ENCODE measurements around the gene YIPF4. TPM values are rescaled to one million over a fixed set of nuclear protein-coding genes. Genes with fewer than 3 reads are reported as not detected.

The YIPF4 gene
- total RNA-seq, 1 donor from 2014 or later = 29.0 TPM

DNA sequence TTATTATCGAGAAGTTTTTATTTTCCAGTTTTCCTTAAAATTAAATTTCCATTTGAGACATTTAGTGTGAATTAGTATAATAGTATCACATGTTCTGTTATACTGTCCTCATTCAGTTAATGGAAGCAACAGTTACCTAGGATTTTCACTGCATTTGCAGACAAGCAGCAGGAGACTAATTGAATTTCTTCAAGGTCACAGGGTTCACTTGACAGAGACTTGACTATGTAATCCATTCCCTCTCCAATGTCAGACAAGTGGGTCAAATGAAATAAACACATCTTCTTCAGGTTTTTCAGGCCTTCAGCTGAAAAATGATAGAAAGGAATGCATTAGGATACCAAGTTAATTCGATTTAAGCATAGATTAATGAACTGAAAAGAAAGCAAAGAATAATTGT, 39.7 kb upstream of the YIPF4 start:
- no peak overlapping the region for H2AFZ ChIP-seq (replicated peaks)
- H3K4me2 ChIP-seq = no peak overlapping the region
- H3K4me1 ChIP-seq = no peaks in the 10 kb centered on the region
- H3K9ac ChIP-seq = no peak overlapping the region
- TF ChIP-seq, protein P1, sequence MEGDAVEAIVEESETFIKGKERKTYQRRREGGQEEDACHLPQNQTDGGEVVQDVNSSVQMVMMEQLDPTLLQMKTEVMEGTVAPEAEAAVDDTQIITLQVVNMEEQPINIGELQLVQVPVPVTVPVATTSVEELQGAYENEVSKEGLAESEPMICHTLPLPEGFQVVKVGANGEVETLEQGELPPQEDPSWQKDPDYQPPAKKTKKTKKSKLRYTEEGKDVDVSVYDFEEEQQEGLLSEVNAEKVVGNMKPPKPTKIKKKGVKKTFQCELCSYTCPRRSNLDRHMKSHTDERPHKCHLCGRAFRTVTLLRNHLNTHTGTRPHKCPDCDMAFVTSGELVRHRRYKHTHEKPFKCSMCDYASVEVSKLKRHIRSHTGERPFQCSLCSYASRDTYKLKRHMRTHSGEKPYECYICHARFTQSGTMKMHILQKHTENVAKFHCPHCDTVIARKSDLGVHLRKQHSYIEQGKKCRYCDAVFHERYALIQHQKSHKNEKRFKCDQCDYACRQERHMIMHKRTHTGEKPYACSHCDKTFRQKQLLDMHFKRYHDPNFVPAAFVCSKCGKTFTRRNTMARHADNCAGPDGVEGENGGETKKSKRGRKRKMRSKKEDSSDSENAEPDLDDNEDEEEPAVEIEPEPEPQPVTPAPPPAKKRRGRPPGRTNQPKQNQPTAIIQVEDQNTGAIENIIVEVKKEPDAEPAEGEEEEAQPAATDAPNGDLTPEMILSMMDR (IDR thresholded peaks at IDR 0.05) = no peak
- TF ChIP-seq EZH2 (IDR thresholded peaks at IDR 0.05) (no peak), EZH2phosphoT487 (IDR thresholded peaks at IDR 0.05) (no peak)
- H3K9me3 ChIP-seq (ENCODE audit: low read depth) = no peaks in the 10 kb centered on the region
- H3K79me2 ChIP-seq (ENCODE audit: low read depth) = no peaks in the 10 kb centered on the region
- H3K27ac Mint-ChIP-seq = no peak overlapping the region
- H3K4me3 ChIP-seq = no peak overlapping the region
- no peaks in the 10 kb centered on the region for H3K27me3 ChIP-seq
- DNase-seq (ENCODE audit: low spot score) = no peak
- H4K20me1 ChIP-seq (ENCODE audit: low read depth) = no peaks in the 10 kb centered on the region
- H3F3A ChIP-seq (ENCODE audit: low read depth) = no peaks in the 10 kb centered on the region
- H3K9me3 Mint-ChIP-seq = no peaks in the 10 kb centered on the region
- H3K4me3 Mint-ChIP-seq = peak overlapping the region; percentile 15
- H3K36me3 Mint-ChIP-seq = peaks cover 2% of the 10 kb centered on the region
- no peaks in the 10 kb centered on the region for H3K27me3 Mint-ChIP-seq (ENCODE audit: insufficient read depth, low read depth)
- no peaks in the 10 kb centered on the region for H3K36me3 ChIP-seq
- peaks cover 20% of the 10 kb centered on the region for H3K4me1 Mint-ChIP-seq
- H3K27ac ChIP-seq = no peak overlapping the region

GRCh38 chr2:32242331-32242730, 35.4 kb upstream of the YIPF4 start:
- Mint-ChIP-seq H3K27ac (no peak overlapping the region), H3K4me1 (peaks cover 15% of the 10 kb centered on the region), H3K36me3 (no peaks in the 10 kb centered on the region), H3K9me3 (no peaks in the 10 kb centered on the region), H3K4me3 (no peak overlapping the region), H3K27me3 (ENCODE audit: insufficient read depth, low read depth) (no peaks in the 10 kb centered on the region)
- TF ChIP-seq EZH2phosphoT487 (IDR thresholded peaks at IDR 0.05) = no peak
- TF ChIP-seq, protein P1 (IDR thresholded peaks at IDR 0.05) = no peak
- TF ChIP-seq EZH2 (IDR thresholded peaks at IDR 0.05) = no peak
- Histone ChIP-seq H3K27ac (no peak overlapping the region), H3F3A (ENCODE audit: low read depth) (no peaks in the 10 kb centered on the region), H3K9me3 (ENCODE audit: low read depth) (no peaks in the 10 kb centered on the region), H3K4me2 (no peak overlapping the region), H3K27me3 (no peaks in the 10 kb centered on the region), H3K4me3 (no peak overlapping the region), H3K36me3 (no peaks in the 10 kb centered on the region), H2AFZ (replicated peaks) (no peak overlapping the region), H4K20me1 (ENCODE audit: low read depth) (no peaks in the 10 kb centered on the region), H3K9ac (no peak overlapping the region), H3K4me1 (no peaks in the 10 kb centered on the region), H3K79me2 (ENCODE audit: low read depth) (no peaks in the 10 kb centered on the region)
- DNase-seq (ENCODE audit: low spot score) = no peak

GRCh38 chr2:32246911-32247310, 30.8 kb upstream of the YIPF4 start:
- Histone ChIP-seq H3K4me2 (no peak overlapping the region), H2AFZ (replicated peaks) (no peak overlapping the region), H3K27ac (no peak overlapping the region), H3K4me1 (no peaks in the 10 kb centered on the region), H3F3A (ENCODE audit: low read depth) (no peaks in the 10 kb centered on the region), H3K79me2 (ENCODE audit: low read depth) (no peaks in the 10 kb centered on the region), H3K36me3 (no peaks in the 10 kb centered on the region), H3K9me3 (ENCODE audit: low read depth) (no peaks in the 10 kb centered on the region), H4K20me1 (ENCODE audit: low read depth) (no peaks in the 10 kb centered on the region), H3K4me3 (no peak overlapping the region), H3K9ac (no peak overlapping the region), H3K27me3 (no peaks in the 10 kb centered on the region)
- no peak overlapping the region for H3K4me3 Mint-ChIP-seq
- no peaks in the 10 kb centered on the region for H3K27me3 Mint-ChIP-seq (ENCODE audit: insufficient read depth, low read depth)
- no peak overlapping the region for H3K27ac Mint-ChIP-seq
- H3K4me1 Mint-ChIP-seq = no peaks in the 10 kb centered on the region
- H3K36me3 Mint-ChIP-seq = no peaks in the 10 kb centered on the region
- no peak for DNase-seq (ENCODE audit: low spot score)
- TF ChIP-seq EZH2phosphoT487 (IDR thresholded peaks at IDR 0.05) = no peak
- TF ChIP-seq EZH2 (IDR thresholded peaks at IDR 0.05) = no peak
- TF ChIP-seq, protein P1 (IDR thresholded peaks at IDR 0.05) = no peak
- H3K9me3 Mint-ChIP-seq = no peaks in the 10 kb centered on the region
